Panc1 (cell line): ENCODE data around the gene EFTUD2. TPM values are rescaled to one million over a fixed set of nuclear protein-coding genes. Genes with fewer than 3 reads are reported as not detected.
A peak's percentile ranks its signal among the peaks of the same experiment; 100 is the strongest.

Experiments used
- ATAC-seq: fragments of 200-7000 bp; cut with Tn5 transposase; 2 replicates; pipeline ENCODE4 v1.9.1; 2020; ENCODE audit warnings: mild to moderate bottlenecking, moderate library complexity
- BruUV-seq: library from RNA; stranded (reverse); fragments of 400-500 nt; replicated peaks from 2 replicates; lab custom pipeline; 2021; lab: Mats Ljungman, UMichigan
- CTCF ChIA-PET: fragments of 300-600 bp; sonication (Branson Sonifier 250); formaldehyde crosslinking; loops from one replicate; lab custom pipeline; 2022; ENCODE audit warnings: antibody characterized with exemption; lab: Charles Lee
- POLR2A ChIA-PET: fragments of 300-600 bp; sonication (Branson Sonifier 250); formaldehyde crosslinking; loops from one replicate; lab custom pipeline; 2022; ENCODE audit warnings: antibody characterized with exemption; lab: Charles Lee
- DNase-seq: peaks from one replicate; pipeline ENCODE4 v3.0.0-alpha.2; 2010; ENCODE audit warnings: low read depth, low spot score
- H3K27ac ChIP-seq: 2 replicates; pipeline ENCODE4 v1.5.1; 2011; ENCODE audit warnings: mild to moderate bottlenecking, low read length, inconsistent platforms
- H3K27me3 ChIP-seq: fragments of 200-500 bp; sonication (Bioruptor generic); 2 replicates; pipeline ENCODE4 v1.6.0; 2014; ENCODE audit warnings: low read length, inconsistent platforms; ENCODE audit not compliant: control insufficient read depth, insufficient read depth
- H3K36me3 ChIP-seq: fragments of 200-500 bp; sonication (Bioruptor generic); 2 replicates; pipeline ENCODE4 v1.5.1; 2014; ENCODE audit warnings: inconsistent platforms, mild to moderate bottlenecking, low read length, moderate library complexity; ENCODE audit not compliant: control insufficient read depth, insufficient read depth
- H3K4me1 ChIP-seq: 2 replicates; pipeline ENCODE4 v1.5.1; 2011; ENCODE audit warnings: inconsistent platforms, mild to moderate bottlenecking, low read length, moderate library complexity; ENCODE audit not compliant: control insufficient read depth, insufficient read depth
- H3K4me3 ChIP-seq, 2 experiments: 2 replicates each; pipeline ENCODE4 v1.5.1; 2011 to 2012; ENCODE audit warnings: low read depth in 2 of 2, low read length in 2 of 2, mild to moderate bottlenecking in 2 of 2, inconsistent platforms in 1 of 2, moderate library complexity in 1 of 2
- H3K9me3 ChIP-seq: fragments of 200-500 bp; sonication (Bioruptor generic); 2 replicates; pipeline ENCODE4 v1.5.1; 2014; ENCODE audit warnings: low read depth, mild to moderate bottlenecking, inconsistent platforms, low read length, moderate library complexity; ENCODE audit not compliant: control insufficient read depth, insufficient read depth
- POLR2AphosphoS5 ChIP-seq: IDR thresholded peaks from 2 replicates; pipeline ENCODE4 v1.6.1; 2012; ENCODE audit warnings: mild to moderate bottlenecking, low read depth, low read length, moderate library complexity
- SIN3A ChIP-seq: IDR thresholded peaks from 2 replicates; pipeline ENCODE4 v1.6.1; 2012; ENCODE audit warnings: low read depth, mild to moderate bottlenecking, low read length, moderate library complexity, borderline replicate concordance; ENCODE audit not compliant: insufficient read depth
- TCF7L2 ChIP-seq: IDR thresholded peaks from 2 replicates; pipeline ENCODE4 v1.6.1; 2011; ENCODE audit warnings: mild to moderate bottlenecking, low read depth, low read length, inconsistent platforms
- in situ Hi-C: cut with HindIII; loops from 2 replicates; pipeline ENCODE4 v1.10.0; 2016; ENCODE audit warnings: low sequenced_read_pairs, low pct_unique_long_range_greater_than_20kb
- intact Hi-C: fragments of 100-400 bp; cut with micrococcal nuclease; formaldehyde crosslinking; loops from one replicate; pipeline ENCODE4 v1.10.0; 2022; ENCODE audit not compliant: unreplicated experiment
- total RNA-seq: library from RNA; stranded (reverse); gene quantifications from one replicate; pipeline ENCODE4 v1.2.1, GENCODE V29; 2021; ENCODE audit not compliant: unreplicated experiment
- TF ChIP-seq, protein P1 (sequence below): fragments of 450-650 bp; IDR thresholded peaks from 2 replicates; pipeline ENCODE4 v1.5.1; 2017; ENCODE audit warnings: mild to moderate bottlenecking
- TF ChIP-seq, protein P2 (sequence below), 2 experiments: IDR thresholded peaks; 2 replicates each; pipeline ENCODE4 v1.6.1; 2011 to 2012; ENCODE audit warnings: low read depth in 2 of 2, control low read depth in 1 of 2, low read length in 1 of 2, mild to moderate bottlenecking in 1 of 2, moderate library complexity in 1 of 2; ENCODE audit not compliant: insufficient read depth in 1 of 2

EFTUD2 gene
- total RNA-seq, 1 experiment from 2014 or later, result 98.0 TPM

DNA sequence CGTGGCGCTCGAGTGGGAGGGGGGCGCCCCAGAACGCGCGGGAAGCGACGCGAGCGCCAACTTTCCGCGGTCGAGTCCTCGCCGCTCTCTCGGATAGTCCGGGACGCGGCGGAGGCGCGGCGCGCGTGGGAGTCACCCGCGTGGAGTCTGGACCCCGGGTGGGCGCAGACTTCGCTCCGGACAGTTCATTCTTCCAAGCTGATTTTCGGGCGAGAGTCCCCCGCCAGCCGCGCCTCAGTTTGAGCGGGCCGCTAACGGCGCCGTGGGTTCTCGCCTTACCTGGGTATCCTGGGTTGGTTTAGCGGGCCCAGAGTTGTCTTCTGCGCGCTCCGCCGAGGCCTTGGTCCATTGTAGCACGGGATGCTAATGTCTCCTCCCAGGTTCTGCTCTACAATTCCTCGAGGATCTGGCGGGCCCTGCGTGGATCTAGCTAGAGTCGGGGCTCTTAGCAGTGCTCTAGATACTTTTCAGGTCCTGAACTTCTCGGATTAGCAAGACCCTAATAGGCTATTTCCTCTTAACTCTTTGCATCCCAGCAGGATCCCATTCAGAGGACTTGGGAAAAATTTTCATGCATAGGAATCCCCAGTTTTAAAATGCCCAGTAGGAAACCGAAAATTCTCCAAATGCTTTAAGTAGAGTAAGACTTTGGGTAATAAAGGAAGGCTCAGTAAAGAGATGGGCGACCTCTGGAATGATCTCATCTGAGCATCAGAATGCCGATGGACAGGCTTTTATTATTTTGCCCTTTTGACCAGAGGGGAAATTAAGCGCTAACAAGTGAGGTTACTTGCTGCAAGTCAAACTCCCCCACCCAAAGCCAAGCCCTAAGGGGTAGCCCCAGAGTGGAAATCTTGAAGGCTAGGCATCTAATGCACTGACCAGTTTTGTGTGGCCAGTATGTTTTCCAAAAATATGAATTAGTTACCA, 68.6 kb downstream of the EFTUD2 start:
- Histone ChIP-seq H3K4me1 (peaks cover 8% of the 10 kb centered on the region), H3K27me3 (no peaks in the 10 kb centered on the region), H3K9me3 (no peaks in the 10 kb centered on the region), H3K36me3 (no peaks in the 10 kb centered on the region; the same call in 1 of the 2 replicates), H3K4me3 (peak overlapping the region; percentile 56 to 82), H3K27ac (peak overlapping the region; percentile 82)
- no TSS peak for BruUV-seq
- intact Hi-C loops (no loop called here), in situ Hi-C loops (no loop called here)
- ATAC-seq (peak; percentile 51), DNase-seq (no peak)
- POLR2A ChIA-PET, result no interaction called here
- CTCF ChIA-PET, result no interaction called here
- TF ChIP-seq, protein P1, sequence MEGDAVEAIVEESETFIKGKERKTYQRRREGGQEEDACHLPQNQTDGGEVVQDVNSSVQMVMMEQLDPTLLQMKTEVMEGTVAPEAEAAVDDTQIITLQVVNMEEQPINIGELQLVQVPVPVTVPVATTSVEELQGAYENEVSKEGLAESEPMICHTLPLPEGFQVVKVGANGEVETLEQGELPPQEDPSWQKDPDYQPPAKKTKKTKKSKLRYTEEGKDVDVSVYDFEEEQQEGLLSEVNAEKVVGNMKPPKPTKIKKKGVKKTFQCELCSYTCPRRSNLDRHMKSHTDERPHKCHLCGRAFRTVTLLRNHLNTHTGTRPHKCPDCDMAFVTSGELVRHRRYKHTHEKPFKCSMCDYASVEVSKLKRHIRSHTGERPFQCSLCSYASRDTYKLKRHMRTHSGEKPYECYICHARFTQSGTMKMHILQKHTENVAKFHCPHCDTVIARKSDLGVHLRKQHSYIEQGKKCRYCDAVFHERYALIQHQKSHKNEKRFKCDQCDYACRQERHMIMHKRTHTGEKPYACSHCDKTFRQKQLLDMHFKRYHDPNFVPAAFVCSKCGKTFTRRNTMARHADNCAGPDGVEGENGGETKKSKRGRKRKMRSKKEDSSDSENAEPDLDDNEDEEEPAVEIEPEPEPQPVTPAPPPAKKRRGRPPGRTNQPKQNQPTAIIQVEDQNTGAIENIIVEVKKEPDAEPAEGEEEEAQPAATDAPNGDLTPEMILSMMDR, result no peak
- TF ChIP-seq TCF7L2 (no peak), POLR2AphosphoS5 (no peak), SIN3A (no peak)
- TF ChIP-seq, protein P2, sequence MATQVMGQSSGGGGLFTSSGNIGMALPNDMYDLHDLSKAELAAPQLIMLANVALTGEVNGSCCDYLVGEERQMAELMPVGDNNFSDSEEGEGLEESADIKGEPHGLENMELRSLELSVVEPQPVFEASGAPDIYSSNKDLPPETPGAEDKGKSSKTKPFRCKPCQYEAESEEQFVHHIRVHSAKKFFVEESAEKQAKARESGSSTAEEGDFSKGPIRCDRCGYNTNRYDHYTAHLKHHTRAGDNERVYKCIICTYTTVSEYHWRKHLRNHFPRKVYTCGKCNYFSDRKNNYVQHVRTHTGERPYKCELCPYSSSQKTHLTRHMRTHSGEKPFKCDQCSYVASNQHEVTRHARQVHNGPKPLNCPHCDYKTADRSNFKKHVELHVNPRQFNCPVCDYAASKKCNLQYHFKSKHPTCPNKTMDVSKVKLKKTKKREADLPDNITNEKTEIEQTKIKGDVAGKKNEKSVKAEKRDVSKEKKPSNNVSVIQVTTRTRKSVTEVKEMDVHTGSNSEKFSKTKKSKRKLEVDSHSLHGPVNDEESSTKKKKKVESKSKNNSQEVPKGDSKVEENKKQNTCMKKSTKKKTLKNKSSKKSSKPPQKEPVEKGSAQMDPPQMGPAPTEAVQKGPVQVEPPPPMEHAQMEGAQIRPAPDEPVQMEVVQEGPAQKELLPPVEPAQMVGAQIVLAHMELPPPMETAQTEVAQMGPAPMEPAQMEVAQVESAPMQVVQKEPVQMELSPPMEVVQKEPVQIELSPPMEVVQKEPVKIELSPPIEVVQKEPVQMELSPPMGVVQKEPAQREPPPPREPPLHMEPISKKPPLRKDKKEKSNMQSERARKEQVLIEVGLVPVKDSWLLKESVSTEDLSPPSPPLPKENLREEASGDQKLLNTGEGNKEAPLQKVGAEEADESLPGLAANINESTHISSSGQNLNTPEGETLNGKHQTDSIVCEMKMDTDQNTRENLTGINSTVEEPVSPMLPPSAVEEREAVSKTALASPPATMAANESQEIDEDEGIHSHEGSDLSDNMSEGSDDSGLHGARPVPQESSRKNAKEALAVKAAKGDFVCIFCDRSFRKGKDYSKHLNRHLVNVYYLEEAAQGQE (IDR thresholded peaks at IDR 0.05; ENCODE audit: insufficient read depth in 1 of 2, low read depth in 2 of 2, low read length in 1 of 2), result no peak

DNA sequence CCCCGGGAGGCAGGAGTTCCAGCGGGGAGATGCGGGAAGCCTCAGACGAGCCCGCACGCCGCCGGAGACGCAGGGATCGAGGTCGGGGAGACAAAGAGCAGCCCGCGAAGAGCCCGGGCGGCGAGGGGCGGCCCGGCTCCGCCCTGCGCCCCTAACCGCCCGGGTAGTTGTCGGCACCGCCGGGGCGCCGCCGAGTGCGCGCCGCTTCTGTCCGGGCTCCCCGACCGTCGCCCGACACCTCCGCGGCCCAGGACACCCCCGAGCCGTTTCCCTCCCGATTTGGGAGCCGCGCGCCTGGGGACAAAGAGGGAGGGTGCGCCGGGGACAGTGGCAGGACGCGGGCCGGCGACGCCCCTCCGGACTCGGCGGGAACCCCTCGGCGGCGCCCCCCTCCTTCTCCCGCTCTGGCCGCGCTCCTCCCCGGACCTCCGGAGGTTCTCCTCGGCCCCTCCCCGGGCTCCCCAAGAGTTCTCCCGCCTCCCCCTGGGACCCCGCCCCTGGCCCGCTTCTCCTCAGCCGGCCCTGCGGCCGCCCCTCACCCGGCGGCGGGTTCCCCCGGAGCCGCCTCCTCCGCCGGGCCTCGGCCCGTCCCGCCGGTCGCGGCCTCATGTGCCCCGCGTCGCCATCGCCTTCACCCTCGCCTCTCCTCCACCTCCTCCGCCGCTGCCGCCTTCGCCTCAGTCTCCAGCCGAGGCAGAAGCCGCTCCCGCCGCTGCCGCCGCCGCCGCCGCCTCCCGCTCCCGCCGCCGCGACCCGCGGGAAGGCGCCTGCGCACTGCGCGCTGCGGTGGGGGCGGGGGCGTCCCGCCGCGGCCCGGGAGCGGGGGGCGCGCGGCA, 69.5 kb downstream of the EFTUD2 start, which contains the start of gene GJC1:
Gene GJC1, minus strand, starts transcription at position 765 of the 836 bp plus-strand sequence. CDS start 24,470 bp downstream, outside the sequence.
- ChIA-PET POLR2A (interaction anchor here (0.6 kb wide), 1 partner anchor 20 kb away, joined by 3 read pairs; no protein-coding TSS in a partner anchor), CTCF (no interaction called here)
- H3K27ac ChIP-seq, result peak within 1 kb of the TSS; percentile 97
- no TSS peak for BruUV-seq
- intact Hi-C loops, result no loop called here
- peak within 1 kb of the TSS; percentile 82 to 83 for H3K4me3 ChIP-seq
- H3K9me3 ChIP-seq, result no peaks in the 10 kb centered on the region
- H3K36me3 ChIP-seq, result no peaks in the 10 kb centered on the region; the same call in 1 of the 2 replicates
- H3K4me1 ChIP-seq, result peaks cover 8% of the 10 kb centered on the region
- TF ChIP-seq, protein P1, result no peak
- 0 out of 2 replicates have a peak, but pooled peaks have one; percentile 46 for TF ChIP-seq SIN3A
- peak; percentile 81 for ATAC-seq
- DNase-seq, result no peak
- in situ Hi-C loops, result no loop called here
- H3K27me3 ChIP-seq, result no peaks in the 10 kb centered on the region
